ENCODE results near the gene CDC37. TPM values are rescaled to one million over a fixed set of nuclear protein-coding genes. Genes with fewer than 3 reads are reported as not detected.

CDC37 gene
- total RNA-seq, 1 donor from 2014 or later: 137 TPM

GRCh38 chr19:10422846-10423245, 19.5 kb upstream of the CDC37 start:
- DNase-seq (ENCODE audit: low spot score): no peak
- H3K4me1 Mint-ChIP-seq (ENCODE audit: low read depth): peaks cover 31% of the 10 kb centered on the region
- peaks cover 33% of the 10 kb centered on the region for H3K27me3 Mint-ChIP-seq (ENCODE audit: low read depth)
- no peak overlapping the region for H3K27ac Mint-ChIP-seq (ENCODE audit: unreplicated experiment)
- H3K4me3 Mint-ChIP-seq (ENCODE audit: unreplicated experiment): no peak overlapping the region
- H3K36me3 Mint-ChIP-seq (ENCODE audit: low read depth): no peaks in the 10 kb centered on the region
- H3K9me3 Mint-ChIP-seq (ENCODE audit: low read depth): no peaks in the 10 kb centered on the region
- no peak for TF ChIP-seq CTCF (IDR thresholded peaks at IDR 0.05)

GRCh38 chr19:10422046-10422461, 18.7 kb upstream of the CDC37 start:
- no peak for TF ChIP-seq CTCF (IDR thresholded peaks at IDR 0.05)
- no peaks in the 10 kb centered on the region for H3K9me3 Mint-ChIP-seq (ENCODE audit: low read depth)
- H3K4me1 Mint-ChIP-seq (ENCODE audit: low read depth): peaks cover 31% of the 10 kb centered on the region
- H3K36me3 Mint-ChIP-seq (ENCODE audit: low read depth): no peaks in the 10 kb centered on the region
- peaks cover 33% of the 10 kb centered on the region for H3K27me3 Mint-ChIP-seq (ENCODE audit: low read depth)
- no peak for DNase-seq (ENCODE audit: low spot score)
- peak overlapping the region; percentile 3 for H3K4me3 Mint-ChIP-seq (ENCODE audit: unreplicated experiment)
- no peak overlapping the region for H3K27ac Mint-ChIP-seq (ENCODE audit: unreplicated experiment)

GRCh38 chr19:10421240-10422045, 18.1 kb upstream of the CDC37 start:
- no peak for DNase-seq (ENCODE audit: low spot score)
- H3K9me3 Mint-ChIP-seq (ENCODE audit: low read depth): no peaks in the 10 kb centered on the region
- peak overlapping the region; percentile 40 for H3K4me3 Mint-ChIP-seq (ENCODE audit: unreplicated experiment)
- peaks cover 34% of the 10 kb centered on the region for H3K4me1 Mint-ChIP-seq (ENCODE audit: low read depth)
- H3K27ac Mint-ChIP-seq (ENCODE audit: unreplicated experiment): no peak overlapping the region
- TF ChIP-seq CTCF (IDR thresholded peaks at IDR 0.05): peak; percentile 59
- H3K27me3 Mint-ChIP-seq (ENCODE audit: low read depth): peaks cover 36% of the 10 kb centered on the region
- H3K36me3 Mint-ChIP-seq (ENCODE audit: low read depth): no peaks in the 10 kb centered on the region

GRCh38 chr19:10420444-10421239, 17.3 kb upstream of the CDC37 start, which contains the start of gene PDE4A:
PDE4A (plus strand) TSS chr19:10420538; CDS start chr19:10420765, 227 bp downstream.
- Mint-ChIP-seq H3K27me3 (ENCODE audit: low read depth) (peaks cover 36% of the 10 kb centered on the region), H3K36me3 (ENCODE audit: low read depth) (no peaks in the 10 kb centered on the region), H3K4me1 (ENCODE audit: low read depth) (peaks cover 37% of the 10 kb centered on the region), H3K9me3 (ENCODE audit: low read depth) (no peaks in the 10 kb centered on the region), H3K4me3 (ENCODE audit: unreplicated experiment) (peak within 1 kb of the TSS; percentile 79), H3K27ac (ENCODE audit: unreplicated experiment) (peak within 1 kb of the TSS; percentile 60)
- TF ChIP-seq CTCF (IDR thresholded peaks at IDR 0.05): peak; percentile 78
- DNase-seq (ENCODE audit: low spot score): no peak

Measured in chondrocyte (in vitro differentiated cells).